ENCODE results near the gene IGFLR1.

GRCh38 chr19:35789195-35789977 is 47.1 kb upstream of the IGFLR1 start:
- TF ChIP-seq CTCF (IDR thresholded peaks at IDR 0.05) (no peak), CBX8 (IDR thresholded peaks at IDR 0.05) (no peak), RCOR1 (IDR thresholded peaks at IDR 0.05; ENCODE audit: low read depth, low read length) (no peak), CEBPB (IDR thresholded peaks at IDR 0.05) (no peak)
